HG02678 (cell line): ENCODE results near the gene ZFP37.
"Not testable (repeated sequence)": the region's sequence is repeated elsewhere in the genome, so short reads cannot be mapped to it uniquely, and the experiment has no call there.

Experiments
- ATAC-seq: cut with Tn5 transposase; IDR thresholded peaks from one replicate; pipeline ENCODE4 v1.9.1; 2021; ENCODE audit warnings: mild to moderate bottlenecking, moderate library complexity; ENCODE audit not compliant: unreplicated experiment

ZFP37 gene

GRCh38 chr9:113056191-113057106 lies at the start of gene ZFP37:
TSS of gene ZFP37 (minus strand) at chr9:113056724. CDS start at chr9:113056688, 36 bp downstream.
- ATAC-seq = peak; percentile 98

GRCh38 chr9:113105345-113105744 lies 48.8 kb upstream of the ZFP37 start:
- not testable (repeated sequence) for ATAC-seq

- ATAC-seq = no peak
Measured at GRCh38 chr9:113095561-113095960, 39.0 kb upstream of the ZFP37 start.

- ATAC-seq = not testable (repeated sequence)
Measured at GRCh38 chr9:113089924-113090323, 33.4 kb upstream of the ZFP37 start.

GRCh38 chr9:113089143-113089505 lies 32.6 kb upstream of the ZFP37 start:
- not testable (repeated sequence) for ATAC-seq

- not testable (repeated sequence) for ATAC-seq
Measured at GRCh38 chr9:113088456-113089142, 32.1 kb upstream of the ZFP37 start.

GRCh38 chr9:113062932-113063310 lies 6.4 kb upstream of the ZFP37 start:
- not testable (repeated sequence) for ATAC-seq

GRCh38 chr9:113062256-113062931 lies 5.9 kb upstream of the ZFP37 start:
- ATAC-seq = not testable (repeated sequence)

GRCh38 chr9:113061072-113061850 lies 4.7 kb upstream of the ZFP37 start:
- not testable (repeated sequence) for ATAC-seq

GRCh38 chr9:113059581-113060284 lies 3.2 kb upstream of the ZFP37 start:
- ATAC-seq = not testable (repeated sequence)

GRCh38 chr9:113057193-113057592 lies 669 bp upstream of the ZFP37 start:
- no peak for ATAC-seq

- ATAC-seq = no peak
Measured at GRCh38 chr9:113042884-113043657, 13.5 kb downstream of the ZFP37 start.

GRCh38 chr9:113026200-113026599 lies 30.3 kb downstream of the ZFP37 start:
- no peak for ATAC-seq

GRCh38 chr9:113018247-113018646 lies 38.3 kb downstream of the ZFP37 start:
- no peak for ATAC-seq

GRCh38 chr9:113012492-113012891 lies 44.0 kb downstream of the ZFP37 start:
- no peak for ATAC-seq

GRCh38 chr9:113011911-113012381 lies 44.6 kb downstream of the ZFP37 start, which contains the start of gene ZNF883:
TSS of gene ZNF883 (minus strand) at chr9:113012192.
- ATAC-seq = no peak

- ATAC-seq = no peak
Measured at GRCh38 chr9:113005777-113006176, 50.7 kb downstream of the ZFP37 start.

- ATAC-seq = no peak
Measured at GRCh38 chr9:112997236-112997941, 59.1 kb downstream of the ZFP37 start.
